Gastroesophageal sphincter (tissue), 3 donors: ENCODE measurements around the gene OXNAD1.

Experiments used
- CTCF ChIP-seq, 4 experiments: fragments of 200-600 bp in 2 of 4; fragments of 450-650 bp in 2 of 4; sonication (generic) in 1 of 4; IDR thresholded peaks; one replicate each; pipeline ENCODE4 v1.5.1; 2017 to 2019; ENCODE audit warnings: antibody characterized with exemption in 4 of 4, mild to moderate bottlenecking in 2 of 4, moderate library complexity in 2 of 4
- EP300 ChIP-seq: sonication (generic); formaldehyde crosslinking; IDR thresholded peaks from one replicate; pipeline ENCODE4 v1.6.1; 2017; ENCODE audit warnings: antibody characterized with exemption, mild to moderate bottlenecking
- POLR2A ChIP-seq, 2 donors: fragments of 450-650 bp; IDR thresholded peaks; one replicate each; pipeline ENCODE4 v1.6.1; 2017; ENCODE audit warnings: antibody characterized with exemption in 2 of 2, mild to moderate bottlenecking in 2 of 2, moderate library complexity in 1 of 2
- POLR2AphosphoS5 ChIP-seq: sonication (generic); formaldehyde crosslinking; IDR thresholded peaks from one replicate; pipeline ENCODE4 v1.6.1; 2017; ENCODE audit warnings: antibody characterized with exemption

GRCh38 chr3:16236030-16236639, 28.9 kb upstream of the OXNAD1 start:
- TF ChIP-seq CTCF (IDR thresholded peaks at IDR 0.05): no peak
- TF ChIP-seq POLR2A (IDR thresholded peaks at IDR 0.05): no peak
- no peak for TF ChIP-seq EP300
- no peak for TF ChIP-seq POLR2AphosphoS5
